OCI-M2 (cell line): Measurements from ENCODE around the gene MLXIP.
"Not testable (repeated sequence)": the region's sequence is repeated elsewhere in the genome, so short reads cannot be mapped to it uniquely, and the experiment has no call there.

Source experiments
- DNase-seq: peaks from one replicate; lab custom pipeline; 2025; ENCODE audit not compliant: unreplicated experiment; lab: John Stamatoyannopoulos, UW

The MLXIP gene

DNA sequence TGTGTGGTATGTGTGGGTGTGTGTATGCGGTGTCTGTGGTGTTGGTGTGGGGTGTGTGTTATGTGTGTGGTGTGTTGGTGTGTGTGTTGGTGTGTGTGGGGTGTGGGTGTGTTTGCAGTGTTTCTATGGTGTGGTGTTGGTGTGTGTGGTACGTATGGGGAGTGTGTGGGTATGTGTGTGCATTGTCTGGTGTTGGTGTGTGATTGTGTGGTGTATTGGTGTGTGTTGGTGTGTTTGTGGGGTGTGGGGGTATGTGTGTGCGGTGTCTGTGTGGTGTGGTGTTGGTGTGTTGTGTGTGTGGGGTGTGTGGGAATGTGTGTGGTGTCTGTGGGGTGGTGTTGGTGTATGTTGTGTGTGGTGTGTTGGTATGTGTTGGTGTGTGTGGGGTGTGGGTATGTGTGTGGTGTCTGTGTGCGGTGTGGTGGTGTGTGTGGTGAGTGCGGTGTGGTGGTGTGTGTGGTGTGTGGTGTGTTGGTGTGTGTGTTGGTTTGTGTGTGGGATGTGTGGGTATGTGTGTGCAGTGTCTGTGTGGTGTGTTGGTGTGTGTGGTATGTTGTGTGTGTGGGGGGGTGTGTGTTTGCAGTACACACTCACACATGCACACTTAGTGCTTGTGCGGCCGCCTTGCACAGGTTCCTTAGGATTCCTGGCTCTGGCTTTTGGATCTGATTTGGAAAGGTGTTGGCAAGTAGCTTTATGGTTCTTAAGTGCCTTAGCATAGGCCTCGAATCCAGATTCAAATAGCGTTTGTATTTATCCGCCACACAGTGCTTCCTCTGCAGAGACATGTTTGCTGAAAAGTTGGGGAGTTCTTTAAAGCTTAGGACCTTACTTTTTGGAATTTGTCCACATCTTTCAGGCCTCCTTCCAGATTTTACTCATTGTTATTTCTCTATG lies 16.4 kb downstream of the MLXIP start:
- DNase-seq, result no peak

DNA sequence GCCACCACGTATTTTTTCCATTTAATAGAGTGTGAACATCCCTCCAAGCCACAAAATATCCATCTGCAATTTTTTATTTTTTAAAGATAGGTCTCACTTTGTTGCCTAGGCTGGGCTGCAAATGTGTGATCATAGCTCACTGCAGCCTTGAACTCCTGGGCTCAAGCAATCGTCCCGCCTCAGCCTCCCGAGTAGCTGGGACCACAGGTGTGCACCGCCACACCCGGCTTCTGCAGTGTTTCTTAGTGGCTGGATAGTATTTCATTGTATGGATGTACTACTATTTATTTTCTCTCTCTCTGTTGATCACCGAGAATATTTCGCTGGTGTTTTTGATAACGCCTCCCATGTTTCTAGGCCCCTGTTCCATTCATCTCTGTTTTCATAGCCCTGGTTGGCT lies 17.5 kb downstream of the MLXIP start:
- DNase-seq, result no peak

DNA sequence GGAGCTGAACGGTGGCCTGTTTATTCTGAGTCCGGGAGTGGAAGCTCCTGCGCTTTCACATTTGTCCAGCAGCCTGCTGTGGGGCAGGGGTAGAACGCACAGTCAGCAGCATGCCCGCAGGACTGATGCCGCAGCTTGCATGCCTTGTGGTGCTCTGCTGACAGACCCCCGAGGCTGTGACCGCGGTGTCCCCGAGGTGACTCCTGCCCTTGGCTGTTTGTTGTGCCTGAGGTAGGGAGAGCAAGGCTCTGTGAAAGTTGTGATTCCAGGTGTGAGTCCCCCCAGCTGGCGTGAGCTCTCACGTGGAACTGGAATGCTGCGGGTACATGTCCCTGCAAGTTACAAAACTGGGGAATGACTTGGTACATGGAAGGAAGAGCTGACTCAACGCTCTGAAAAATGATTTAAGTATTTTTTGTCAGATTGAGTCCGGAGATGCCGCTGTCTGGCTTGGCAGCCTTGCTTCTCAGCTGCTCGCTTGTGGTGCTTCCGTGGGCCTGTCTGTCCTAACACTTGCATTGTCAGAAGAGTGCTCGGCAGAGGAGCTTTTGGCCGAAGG lies 18.1 kb downstream of the MLXIP start:
- no peak for DNase-seq

DNA sequence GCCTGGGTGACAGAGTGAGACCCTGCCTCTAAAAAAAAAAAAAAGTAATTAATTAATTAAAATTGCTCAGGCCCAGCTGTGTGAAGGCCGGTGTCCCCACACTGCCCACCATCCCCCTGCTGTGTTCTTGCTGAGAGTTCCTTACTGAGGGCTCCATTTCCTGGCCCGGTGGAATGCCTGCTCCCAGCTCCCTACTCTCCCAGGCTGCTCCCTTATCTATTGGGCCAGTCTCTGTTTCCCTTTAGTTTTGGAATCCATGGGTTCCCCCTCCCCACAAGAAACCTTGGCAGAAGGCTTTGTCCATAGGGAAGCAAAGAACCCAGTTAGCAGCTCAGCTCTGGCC lies 19.0 kb downstream of the MLXIP start:
- no peak for DNase-seq

DNA sequence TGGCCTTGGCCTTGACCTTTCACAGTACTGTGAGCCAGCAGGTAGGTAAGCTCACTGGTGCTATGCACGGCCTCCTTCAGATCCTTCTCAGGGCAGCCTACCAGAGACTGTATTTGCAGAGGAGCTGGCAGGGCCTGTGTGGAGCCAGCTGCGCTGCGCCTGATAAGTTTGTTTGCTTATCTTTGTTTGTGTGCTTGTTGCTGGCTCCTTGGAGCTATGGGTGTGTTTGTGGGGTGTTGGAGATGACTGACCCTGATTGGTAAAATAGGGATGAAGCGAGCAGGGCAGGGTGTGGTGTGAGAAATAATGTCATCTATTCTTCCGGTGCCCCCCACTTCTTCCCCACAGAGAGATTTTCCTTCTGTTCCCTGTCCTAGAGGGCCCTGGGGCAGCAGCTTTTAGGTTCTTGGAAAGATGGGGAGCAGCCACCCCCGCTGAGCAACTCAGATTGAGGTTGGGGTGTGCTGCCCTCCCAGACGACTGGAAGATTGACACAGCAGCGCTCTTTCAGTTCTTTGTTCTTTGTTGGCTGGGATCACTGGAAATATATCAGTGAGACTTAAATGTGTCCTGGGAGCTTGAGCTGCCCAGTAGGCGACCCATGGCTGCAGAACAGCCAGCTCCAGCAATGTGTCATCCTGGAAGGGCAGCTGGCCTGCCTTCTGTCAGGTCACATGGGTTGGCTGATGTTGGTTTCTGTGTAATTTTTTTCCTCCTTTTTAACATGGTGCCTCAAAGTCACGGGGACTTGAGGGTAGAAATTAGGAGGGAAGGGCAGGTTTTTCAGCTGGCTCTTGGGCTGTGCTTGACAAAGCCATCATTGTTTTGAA lies 19.6 kb downstream of the MLXIP start:
- peak; percentile 64 for DNase-seq

DNA sequence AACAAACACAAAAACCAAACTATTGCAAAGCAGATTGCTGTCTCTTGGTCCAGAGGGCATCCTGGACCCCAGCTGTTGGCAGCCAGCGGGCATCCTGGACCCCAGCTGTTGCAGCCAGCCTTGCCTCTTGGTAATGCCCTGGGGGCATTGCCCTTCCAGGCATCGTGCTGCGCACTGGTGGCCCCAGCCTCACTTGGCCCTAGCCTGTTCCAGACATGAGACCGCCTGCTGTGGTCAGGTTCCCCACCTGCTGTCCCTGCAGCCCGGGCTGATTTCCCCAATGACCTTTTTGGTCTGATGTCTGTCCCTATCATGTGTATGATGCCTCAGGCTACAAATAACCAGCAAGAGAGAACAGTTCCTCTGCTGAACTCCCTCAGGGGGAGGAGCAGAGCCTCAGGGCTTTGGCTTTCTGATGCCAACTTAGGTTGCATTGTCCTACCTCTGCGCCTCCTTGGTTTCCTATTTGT lies 20.8 kb downstream of the MLXIP start:
- no peak for DNase-seq

DNA sequence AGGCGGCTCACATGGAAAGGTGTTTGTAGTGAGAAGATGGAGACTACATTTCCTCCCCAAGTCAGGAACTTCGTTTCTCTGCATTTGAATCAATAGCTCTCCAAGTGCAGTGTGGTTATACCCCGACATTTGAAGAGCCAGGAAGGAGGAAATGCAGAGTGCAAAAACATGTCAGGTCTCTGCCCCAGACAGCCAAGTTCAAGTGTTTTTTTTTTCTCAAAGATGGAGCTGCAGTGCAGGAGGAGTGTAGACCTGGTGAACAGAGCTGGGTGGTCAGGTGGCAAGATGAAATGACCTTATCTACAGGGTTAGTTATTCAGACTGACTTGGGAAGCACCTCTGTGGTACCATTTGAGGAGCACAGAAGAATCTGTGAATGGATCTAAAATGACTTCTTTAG lies 21.3 kb downstream of the MLXIP start:
- DNase-seq, result no peak

DNA sequence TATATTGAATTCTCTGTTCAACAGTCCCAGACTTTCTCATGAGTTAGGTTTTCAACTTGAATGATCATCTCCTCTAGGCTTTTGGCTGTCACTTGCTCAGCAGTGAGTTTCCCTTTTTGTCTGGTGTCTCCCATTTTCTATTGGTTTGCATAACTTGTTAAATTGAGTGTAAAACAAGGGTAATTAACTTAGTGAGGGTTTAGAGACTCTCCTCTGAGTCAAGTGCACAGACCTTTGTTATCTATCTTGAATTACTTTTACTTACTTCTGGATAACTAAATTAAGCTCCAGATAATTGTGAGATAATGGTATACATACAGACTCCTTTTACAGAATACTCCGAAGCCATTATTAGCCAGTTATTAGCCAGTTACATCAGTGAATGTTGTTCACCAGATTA lies 22.0 kb downstream of the MLXIP start:
- DNase-seq, result no peak

DNA sequence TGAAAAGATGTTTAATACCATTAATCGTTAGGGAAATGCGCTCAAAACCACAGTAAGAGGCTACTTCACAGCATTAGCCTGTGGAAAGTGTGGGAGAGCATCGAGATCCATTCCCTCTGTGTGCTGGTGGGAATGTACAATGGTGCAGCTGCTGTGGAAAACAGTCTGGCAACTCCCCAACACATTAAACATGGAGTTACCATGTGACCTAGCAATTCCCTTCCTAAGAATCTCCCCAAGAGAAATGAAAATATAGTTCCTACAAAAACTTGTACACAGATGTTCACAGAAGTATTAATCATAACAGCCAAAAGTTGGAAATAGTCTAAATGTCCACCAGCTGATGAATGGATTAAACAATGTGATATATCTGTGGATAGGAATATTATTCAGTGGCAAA lies 23.8 kb downstream of the MLXIP start:
- DNase-seq, result no peak

DNA sequence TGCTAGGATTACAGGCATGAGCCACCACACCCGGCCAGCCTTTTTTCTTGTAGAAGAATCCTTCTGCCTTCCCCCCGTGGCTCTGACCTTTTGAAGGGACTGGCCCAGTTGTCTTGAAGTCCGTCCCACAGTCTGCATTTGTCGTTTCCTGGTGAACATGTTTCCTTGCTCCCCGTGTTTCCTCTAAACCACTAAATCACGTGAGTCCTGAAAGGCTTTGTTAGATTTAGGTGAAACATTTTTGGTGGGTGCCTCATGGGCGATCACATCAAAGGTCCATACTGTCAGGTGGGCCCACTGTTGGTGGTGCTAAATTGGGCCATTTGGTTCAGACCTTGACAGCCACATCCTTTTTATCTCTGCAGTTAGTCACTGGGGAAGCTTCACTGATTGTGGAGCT lies 26.3 kb downstream of the MLXIP start:
- DNase-seq, result no peak

DNA sequence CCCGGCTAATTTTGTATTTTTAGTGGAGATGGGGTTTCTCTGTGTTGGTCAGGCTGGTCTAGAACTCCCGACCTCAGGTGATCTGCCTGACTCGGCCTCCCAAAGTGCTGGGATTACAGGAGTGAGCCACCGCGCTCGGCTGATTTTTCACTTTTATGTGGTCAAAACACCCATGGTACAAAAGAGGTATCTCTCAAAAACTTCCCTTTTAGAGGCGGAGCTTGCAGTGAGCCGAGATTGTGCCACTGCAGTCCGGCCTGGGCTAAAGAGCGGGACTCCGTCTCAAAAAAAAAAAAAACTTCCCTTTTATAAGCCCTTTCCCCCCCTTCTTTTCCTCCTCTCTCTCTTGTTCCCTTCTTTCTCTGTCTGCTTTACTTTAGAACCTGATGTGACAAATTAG lies 26.9 kb downstream of the MLXIP start:
- DNase-seq, result not testable (repeated sequence)

DNA sequence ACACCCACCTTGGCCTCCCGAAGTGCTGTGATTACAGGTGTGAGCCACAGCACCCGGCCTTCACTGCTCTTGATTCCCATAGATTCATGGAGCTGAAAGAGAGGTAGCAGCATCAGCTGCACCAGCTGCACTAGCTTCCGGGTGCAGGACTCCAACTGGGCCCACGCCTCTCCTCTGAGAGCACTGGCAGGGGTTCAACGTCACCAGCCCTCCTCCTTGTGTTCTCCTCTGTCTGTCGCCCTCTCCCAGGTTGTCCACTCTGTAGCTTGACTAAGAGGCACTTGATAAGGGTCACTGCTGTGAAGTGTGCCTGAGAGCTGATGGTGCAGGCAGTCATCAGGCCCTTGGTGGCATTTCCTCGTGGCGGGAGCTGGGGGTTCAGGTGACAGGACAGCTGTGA lies 28.3 kb downstream of the MLXIP start:
- no peak for DNase-seq

DNA sequence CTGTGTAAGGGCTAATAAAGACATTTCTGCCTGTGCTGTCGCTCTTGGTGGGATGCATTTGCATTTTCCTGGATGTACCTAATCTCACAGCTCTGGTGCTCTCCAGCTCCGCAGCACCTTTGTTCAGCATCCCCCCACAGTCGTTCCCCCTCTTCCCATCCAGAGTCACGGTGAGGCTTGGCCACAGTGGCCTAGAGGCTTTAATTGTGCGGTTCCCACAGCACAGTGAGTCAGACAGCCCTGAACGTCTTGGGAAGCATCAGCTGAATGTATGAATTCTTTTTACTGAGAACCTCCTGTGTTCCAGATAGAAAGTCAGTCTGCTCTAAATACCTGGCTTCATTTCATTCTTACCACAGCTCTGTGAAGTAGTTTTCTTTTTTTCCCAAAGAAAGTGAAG lies 28.7 kb downstream of the MLXIP start:
- DNase-seq, result no peak

DNA sequence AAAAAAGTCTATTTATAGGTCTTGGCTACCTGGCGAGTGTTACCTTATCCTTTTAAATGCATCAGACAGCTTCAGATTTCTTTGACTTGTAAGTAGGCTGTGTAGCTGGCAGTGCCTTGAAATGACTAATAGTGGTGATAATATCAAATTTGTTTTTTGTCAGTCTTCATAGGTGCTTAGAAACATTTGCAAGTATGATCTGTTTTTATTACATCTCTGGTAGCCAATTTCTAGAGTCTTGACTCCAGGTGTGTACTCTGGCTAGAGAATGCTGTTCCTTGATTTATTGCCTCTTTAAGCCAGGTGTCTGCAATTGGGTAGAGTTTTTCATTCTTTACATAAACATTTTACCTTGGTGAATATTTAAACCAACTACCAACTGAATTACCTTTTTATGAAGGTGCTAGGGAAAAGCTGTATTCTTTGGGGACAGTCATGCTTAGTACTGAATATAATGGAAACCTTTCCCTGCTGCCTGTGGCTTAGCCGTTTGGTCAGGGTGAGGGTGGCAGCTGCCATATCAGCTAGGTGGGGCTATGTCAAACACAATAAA lies 32.6 kb downstream of the MLXIP start:
- no peak for DNase-seq

DNA sequence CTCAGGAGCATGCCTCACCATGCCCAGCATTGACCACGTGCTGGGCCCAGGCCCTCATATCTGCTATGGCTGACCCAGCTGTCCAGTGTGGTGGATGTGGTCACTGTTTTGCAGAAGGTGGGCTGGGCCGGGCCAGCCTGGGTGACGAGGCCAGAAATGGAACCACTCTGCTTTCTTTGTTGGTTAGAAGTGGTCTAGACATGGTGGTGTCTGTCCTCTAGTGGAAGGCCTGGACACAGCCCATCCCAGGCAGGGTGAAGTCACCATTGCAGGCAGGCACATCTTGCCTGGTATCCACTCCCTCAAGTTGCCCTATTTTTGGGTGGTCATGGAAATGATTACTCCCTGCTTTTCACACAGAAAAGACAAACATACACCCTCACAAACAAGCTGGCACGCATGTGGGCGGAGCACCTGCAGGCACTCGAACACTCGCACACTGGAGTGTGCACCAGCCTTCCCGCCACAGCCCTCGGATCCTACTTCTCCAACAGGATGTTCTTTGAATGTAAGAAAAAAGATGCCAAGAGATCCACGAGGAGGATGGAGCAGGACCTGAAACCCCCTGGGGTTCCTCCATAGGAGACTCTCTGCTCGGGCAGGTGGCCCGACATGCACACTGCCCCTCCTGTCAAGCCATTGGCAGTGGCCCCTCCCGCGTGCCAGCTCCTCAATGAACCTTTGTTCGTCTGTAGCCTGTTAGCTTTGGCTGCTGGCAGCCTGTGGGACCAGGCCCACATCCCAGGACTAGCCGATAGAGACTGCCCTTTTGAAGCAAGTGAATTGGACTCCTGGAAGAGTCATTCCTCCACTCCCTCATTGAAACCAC lies 38.4 kb downstream of the MLXIP start:
- DNase-seq, result no peak

DNA sequence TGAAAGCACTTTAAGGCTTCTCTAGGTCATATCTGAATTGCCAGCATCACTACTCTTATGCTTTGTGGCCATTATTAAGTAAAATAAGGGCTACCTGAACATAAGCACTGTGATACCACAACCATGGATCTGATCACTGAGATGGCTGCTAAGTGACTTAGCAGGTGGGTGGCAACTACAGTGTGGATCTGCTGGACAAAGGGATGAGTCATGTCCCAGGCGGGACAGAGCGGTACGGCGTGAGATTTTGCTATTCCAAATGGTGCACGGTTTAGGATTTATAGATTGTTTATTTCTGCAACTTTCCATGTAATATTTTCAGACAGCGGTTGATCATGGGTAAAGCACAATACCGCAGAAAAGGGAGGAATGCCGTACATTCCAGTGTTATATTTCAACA lies 39.4 kb downstream of the MLXIP start:
- DNase-seq, result no peak

DNA sequence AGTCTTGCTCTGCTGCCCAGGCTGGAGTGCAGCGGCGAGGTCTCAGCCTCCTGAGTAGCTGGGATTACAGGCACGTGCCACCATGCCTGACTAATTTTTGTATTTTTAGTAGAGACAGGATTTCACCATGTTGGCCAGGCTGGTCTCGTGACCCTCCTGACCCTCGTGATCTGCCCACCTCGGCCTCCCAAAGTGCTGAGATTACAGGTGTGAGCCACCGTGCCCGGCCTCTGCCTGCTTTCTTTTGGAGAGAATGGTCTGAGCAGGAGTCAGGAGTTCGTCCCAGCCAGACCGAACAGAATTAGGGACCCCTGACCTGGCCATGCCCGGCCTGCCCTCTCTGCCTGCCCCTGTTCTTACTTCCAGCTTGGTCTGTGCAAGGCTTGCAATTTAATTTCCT lies 42.8 kb downstream of the MLXIP start:
- not testable (repeated sequence) for DNase-seq

DNA sequence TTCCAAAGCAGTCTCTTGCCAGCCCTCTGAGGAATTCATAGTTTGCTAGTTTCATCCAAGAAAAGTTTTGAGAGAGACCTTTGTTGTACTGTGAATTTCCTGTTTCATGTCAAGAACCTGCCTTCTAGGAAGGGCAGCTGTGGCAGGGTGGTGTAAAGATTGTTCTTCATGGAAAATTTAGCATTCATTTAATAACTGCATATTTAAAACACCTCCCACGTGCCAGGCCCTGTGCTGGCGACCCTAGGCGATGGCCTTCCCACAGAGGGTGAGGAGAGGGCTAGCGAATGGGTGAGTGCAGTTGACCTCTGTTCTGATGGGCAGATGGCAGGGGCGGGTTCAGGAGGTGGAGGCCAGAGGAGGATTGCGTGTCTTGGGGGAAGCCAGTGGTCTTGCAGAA lies 43.2 kb downstream of the MLXIP start:
- no peak for DNase-seq

DNA sequence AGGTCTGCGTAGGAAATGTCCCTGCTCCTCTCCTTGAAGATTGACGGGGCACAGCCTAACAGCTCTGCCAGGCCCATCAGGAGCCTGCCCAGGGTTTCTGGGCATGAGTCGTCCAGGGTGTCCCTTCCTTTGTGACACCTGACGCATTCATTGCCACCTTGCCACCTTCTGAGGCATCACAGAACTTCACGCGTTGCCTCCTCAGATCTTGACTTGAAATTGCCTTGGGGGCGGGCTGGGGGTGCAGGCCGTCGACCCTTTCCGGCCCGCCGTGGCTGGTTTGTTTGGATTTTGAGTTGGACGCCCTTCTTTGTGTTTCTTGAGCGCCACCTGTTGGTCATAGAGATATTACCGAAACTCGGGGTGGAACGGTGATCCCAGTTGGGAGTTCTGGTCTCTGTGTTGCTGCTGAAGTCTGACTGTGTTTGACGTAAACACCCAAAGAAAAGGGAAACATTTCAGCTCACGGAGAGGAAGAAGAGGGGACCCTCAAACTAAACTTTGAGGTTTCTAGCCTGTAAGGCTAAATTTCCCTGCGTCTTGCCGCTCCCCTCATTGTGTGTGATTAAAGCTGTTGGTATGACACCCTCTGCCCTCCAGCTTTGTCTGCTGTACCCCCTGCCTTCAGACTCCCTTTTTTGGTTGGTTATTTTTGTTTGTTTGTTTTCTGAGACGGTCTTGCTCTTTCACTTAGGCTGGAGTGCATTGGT lies 44.6 kb downstream of the MLXIP start:
- DNase-seq, result no peak

DNA sequence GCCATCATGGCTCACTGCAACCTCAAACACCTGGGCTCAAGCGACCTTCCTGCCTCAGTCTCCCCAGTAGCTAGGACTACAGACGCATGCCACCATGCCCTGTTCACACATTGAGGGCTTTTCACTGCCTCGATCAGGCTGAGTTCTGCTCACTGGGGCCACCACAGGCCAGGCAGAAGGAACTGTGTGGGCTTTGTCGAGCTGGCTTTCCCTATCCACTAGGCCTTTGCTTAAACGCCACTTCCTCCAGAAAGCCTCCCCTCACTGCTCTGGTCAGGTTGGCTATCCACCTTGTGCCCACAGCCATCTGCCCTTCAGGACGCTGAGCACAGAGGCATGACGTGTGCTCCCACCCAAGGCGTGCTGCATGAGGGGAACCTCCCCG lies 45.2 kb downstream of the MLXIP start:
- no peak for DNase-seq
